HG02973 (cell line): ENCODE measurements around the gene DGCR2.

ENCODE experiments used
- ATAC-seq: cut with Tn5 transposase; IDR thresholded peaks from one replicate; pipeline ENCODE4 v1.9.1; 2021; ENCODE audit warnings: moderate library complexity; ENCODE audit not compliant: unreplicated experiment

The DGCR2 gene

DNA sequence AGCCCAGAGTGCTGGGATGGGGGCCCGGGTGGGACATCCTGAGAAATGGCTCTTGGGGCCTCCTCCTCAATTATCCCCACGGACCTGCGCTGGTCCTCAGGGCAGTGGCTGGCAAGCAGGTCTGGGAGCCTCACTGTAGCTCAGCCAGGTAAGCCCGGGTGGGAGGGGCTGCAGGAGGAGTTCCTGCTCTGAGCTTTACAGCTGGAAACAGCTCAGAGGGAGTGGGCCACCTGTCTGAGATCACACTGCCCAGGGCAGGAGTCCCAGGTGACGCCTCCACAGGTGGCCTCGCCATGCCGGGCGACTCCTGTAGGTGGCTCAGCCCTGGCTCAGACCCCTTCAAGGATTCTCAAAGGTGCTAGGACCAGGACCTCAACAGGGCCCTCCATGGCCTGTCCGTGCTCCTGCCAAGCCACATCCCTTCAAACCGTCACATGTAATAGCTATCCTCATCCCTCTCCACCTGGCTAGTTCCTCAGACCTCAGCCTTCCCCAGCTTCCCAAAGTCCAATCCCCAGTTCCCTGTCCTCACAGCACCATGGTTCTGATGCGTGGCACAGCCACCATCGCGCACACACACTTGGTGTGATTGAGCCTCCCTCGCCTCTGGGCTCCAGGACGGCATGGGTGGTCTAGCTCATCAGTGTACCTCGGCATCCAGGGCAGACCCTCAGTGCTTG is 5.3 kb upstream of the DGCR2 start:
- no peak for ATAC-seq

DNA sequence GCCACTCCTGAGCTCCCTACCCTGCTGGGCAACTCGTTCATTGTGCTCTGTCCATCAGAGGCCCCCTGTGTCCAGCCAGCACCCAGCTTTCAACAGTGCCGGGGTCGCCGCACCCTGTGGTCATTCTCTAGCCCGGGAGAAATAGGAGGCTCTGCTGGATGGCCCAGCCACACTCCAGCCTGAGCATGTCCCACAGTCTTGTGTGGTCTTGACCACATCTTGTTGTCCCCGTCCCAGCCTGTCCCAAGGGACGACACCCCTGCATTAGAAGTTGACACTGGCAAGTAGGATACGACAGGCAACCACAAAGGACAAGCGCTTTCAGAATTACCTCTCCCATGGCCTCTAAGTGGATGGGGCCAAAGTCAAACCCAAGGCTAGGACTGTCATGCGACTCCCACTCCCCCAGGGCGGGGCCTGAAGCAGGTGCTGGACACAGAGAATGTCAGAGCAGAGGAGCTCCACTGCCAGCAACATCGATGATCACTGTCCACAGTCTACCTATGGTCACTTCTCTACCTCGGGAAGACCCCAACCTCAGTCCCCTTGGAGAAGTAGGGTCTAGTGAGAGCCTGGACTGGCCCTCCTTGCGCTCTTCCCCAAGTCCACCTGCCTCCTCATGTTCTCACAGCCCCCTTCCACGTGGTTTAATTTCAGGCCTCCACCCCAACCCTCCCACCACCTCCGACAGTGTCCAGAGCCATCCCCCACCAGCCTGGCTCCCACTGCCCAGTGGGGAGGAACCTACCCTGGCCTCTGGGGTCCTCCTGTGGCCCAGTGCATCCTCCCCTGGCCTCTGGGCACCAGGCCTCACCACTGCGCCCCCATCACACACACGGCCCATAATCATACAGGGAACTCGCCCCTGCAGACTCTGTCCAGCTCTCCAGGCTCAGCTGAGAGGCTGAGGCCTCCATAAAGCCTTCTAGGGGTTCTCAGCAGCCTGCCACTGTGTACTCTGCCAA is 4.4 kb upstream of the DGCR2 start:
- no peak for ATAC-seq

DNA sequence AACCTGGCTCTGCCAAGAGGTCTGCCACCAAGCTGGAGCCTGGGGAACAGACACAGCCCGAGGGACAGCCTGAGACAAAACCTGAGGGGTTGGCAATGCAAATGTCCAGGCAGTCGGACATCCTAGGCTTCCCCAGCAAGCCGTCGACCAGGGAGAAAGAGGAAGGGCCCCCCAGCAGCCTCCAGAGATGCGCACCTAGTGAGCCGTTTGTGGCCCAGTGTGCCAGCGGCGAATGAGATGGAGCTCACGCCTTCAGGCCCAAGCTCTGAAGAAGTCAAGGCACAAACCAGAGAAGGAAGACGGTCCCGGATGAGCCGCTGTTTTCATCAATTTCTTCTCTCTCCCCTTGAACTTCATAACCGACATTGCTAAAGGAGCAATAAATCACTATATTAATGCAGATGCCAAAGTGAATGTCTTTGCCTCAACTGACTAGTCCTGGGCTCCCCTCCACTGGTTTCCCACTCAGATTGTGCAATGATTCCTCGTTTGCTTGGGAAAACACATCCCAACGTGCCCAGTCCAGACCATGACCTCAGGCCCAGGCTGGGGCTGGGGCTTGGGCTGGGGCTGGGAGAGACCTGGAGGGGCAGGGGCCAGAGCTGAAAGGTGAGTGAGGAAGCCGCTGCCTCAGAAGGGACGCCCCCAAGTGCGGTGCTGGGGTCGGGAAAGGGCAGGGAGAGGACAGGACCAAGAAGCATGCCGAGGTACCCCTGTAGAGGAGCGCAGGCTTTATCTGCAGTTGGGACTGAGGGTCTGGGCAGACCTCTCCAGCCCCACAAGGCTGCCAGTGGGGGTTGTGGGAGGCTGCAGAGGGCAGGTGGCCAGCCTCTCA is 3.5 kb upstream of the DGCR2 start:
- ATAC-seq, result no peak

DNA sequence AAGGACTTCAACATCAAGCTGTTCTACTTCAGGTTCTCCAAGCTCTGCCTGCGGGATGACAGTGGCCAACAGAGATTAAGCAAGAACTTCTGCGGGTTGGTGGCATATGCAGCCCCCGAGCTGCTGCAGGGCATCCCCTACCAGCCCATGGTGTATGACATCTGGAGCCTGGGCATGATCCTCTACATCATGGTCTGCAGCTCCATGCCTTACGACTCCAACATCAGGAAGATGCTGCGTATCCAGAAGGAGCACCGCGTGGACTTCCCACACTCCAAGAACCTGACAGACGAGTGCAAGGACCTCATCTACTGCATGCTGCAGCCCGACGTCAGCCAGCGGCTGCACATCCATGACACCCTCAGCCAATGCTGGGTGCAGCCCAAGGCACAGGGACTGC is 2.8 kb upstream of the DGCR2 start:
- ATAC-seq, result no peak

DNA sequence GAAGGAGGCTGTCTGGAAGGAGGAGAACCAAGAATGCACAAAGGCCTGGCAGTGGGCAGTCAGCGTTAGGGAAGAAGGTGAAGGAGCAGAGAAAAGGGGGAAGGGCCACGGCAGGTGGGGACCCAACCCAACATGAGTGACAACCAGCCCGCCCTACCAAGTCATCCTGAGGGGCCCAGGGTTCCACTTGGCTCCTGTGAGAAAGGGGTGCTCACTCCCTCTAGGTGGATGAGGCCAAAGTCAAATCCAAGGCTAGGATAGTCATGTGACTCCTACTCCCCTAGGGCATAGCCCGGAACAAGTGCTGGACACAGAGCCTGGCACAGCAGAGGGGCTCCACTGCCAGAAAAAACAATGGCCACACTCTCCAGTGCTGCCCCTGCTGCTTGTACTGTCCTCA is 2.2 kb upstream of the DGCR2 start:
- no peak for ATAC-seq

DNA sequence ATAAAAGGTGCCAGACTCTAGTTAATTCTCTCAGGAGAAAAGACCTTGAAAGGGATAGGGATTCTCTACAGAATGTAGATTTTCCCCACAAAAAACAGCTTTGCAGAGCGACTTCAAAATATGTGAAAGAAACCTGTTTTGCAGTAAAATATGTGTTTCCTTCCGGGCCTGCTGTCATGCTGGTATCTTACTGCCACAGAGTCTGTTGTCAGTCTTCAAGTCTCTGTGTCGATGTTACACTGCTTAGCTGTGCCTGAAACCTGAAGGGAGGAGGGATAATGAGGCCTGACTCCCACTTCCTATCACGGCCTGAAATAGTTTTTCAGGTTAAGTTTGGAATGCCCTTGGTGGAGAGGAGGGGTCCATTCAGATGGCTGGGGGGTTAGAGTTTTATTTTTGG is 1.7 kb upstream of the DGCR2 start:
- no peak for ATAC-seq

DNA sequence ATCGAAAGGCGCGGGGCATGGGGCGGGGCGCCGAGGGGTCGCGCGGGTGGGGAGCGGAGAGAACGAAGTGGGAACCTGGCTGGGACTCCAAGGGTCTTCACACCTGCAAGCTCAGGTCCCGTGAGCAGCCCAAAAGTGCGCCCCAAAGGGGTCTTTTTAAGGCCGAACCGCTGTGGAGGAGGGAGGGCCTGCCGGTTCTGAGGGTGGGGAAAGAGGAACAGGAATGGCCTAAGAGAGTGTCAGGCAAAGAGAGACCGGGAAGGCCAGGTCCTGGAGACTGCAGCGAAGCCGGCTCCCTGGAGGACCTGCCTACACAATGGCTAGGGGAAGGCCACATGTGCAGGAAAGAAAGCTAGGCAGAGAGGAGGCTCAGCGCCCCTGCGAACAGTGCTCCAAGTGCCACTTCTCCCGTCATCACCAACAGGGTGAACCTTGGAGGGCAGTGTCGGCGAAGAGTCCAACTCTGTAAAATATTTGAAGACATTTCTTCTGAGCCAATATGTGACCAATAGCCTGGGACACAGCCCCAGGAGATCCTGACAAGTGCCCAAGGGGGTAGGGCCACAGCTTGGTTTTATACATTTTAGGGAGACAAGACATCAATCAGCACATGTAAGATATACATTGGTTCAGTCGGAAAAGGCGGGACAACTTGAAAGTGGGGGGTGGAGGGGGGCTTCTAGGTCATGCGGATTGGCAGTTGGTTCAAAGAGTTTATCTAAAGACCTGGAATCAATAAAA is 710 bp upstream of the DGCR2 start:
- ATAC-seq, result no peak

DNA sequence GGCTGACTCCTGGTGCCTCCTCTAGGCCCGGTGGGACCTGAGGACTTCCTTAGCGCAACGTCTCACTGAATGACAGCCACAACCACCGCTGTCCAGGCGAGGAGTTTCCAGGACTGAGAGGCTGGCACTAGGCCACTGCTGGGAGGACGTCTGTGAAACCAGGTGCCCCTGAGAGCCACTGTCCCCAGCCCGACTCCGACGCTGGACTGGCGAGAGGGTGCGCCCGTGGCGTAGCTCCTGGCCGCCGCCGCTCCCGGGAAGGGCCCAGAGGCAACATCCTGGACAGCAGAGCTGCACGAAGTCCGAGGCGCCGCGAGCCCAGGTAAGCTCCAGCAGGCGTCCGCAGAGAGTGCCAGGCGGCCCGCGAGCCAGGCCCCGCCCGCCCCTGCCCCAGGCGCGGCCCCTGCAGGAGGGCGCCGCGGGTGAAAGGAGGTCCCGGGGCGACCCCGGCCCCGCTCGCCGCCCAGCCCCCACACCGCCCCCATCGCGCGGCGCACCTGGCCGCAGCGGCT is 525 bp downstream of the DGCR2 start:
- ATAC-seq, result no peak

DNA sequence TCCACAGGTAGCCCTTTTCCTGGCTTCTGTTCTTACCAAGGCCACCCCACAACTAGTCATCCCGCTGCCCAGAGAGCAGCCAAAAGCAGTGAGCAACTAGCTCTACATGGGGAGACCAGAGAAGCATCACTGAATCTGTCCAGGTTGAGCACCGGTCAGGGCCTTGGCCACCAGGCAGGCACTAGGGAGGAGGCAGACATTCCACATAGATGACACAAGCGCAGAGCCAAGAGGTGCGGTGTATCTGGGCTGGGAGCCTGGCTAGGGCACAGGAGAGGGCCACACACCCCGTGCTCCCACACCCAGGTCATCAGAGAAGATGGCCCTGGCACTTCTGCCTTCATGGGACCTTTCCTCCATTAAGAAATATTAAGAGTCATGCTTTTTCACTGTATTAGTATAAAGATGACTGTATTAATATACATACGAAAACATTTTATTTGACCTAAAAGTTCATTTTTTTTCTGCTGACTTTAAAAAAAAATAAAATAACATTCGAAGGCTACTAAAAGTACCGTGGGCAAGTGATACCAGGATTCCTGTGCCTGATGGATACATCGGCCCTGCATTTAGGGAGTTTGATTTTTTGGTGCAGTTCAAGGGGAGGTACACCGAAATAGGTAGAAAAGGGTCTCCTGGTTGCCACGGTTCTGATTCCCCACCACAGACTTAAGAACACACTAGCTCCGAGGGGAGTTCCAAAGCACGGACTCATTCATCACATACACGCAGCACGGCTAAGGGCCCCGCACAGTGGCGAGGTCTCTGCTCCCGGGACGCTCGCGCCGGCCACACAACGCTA is 1.2 kb downstream of the DGCR2 start:
- no peak for ATAC-seq

DNA sequence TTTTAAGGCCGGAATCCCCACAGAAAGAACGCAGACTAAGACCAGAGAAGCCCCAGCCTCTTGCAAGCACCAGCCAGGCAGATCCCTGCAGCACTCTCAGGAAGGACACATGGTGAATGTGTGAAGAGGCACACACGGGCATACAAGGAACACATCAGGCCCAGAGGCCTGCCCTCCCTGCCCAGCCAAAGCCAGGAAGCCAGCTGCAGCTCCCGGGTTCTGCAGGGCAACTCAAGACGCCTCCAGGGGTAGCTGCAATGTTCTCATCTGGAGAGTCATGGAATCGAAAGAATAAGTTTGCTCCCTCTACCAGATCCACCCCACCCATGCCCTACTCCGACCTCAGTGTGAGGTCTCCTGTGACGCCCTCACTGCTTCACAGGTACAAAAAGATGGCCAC is 2.3 kb downstream of the DGCR2 start:
- ATAC-seq, result no peak

DNA sequence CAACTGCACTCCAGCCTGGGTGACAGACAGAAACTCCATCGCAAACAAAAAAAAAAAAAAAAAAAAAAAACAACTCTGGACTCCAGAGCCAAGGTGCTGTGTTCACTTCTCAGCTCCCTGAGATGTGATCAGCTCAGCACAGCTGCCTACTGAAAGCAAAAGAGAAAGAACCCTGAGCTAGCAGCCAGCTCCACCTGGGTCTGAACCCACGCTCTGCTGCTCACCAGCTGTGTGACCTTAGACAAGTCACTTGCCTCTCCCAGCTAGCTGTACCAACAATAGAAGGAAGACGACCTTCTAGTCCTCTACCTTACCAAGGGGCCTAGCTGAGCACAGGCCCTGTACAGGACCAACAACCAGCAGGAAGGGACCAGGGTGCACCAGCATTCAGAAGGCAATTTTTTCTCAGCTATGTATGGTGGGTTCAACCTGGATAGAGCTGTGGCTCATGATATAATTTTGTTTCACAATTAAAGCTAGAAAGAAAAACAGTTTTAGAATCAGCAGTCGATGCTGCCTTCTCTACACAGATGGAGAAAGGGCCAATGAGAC is 3.8 kb downstream of the DGCR2 start:
- peak; percentile 43 for ATAC-seq

DNA sequence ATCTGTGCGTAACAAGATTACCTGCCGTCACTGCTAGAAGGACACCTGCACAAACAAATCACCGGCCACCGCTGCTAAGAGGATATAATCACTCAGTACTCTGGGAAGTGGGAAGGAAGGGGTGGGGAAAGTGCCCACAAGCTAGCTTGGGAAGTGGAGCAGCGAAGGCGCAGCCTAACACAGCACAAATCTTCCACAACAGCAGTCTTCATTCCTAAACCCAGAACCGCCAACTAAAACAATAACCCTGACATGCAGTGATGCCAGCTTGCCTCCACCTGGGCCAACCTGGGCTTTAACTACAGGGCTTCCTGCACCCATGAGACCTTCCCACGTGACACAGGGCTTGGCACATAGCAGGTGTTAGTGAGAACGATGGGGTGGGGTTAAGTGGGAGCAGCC is 5.1 kb downstream of the DGCR2 start:
- no peak for ATAC-seq

DNA sequence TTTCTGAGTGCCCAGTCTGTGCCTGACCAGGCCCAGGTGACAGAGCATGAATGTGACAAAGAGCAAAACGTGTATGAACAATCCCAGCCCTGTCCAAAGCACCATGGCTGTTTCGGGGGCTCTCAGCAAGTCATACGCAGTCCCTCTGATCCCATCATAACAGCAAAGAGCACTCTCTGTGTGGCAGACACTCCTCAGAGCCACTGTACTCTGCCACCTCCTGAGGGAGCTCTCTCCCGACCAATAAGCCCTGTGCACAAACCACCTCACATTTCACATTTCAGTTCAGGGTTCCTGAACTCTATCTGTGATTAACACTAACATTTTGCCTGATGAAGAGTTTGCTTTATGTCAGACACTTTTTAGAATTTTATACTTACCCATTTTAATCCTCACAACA is 6.6 kb downstream of the DGCR2 start:
- ATAC-seq, result no peak

DNA sequence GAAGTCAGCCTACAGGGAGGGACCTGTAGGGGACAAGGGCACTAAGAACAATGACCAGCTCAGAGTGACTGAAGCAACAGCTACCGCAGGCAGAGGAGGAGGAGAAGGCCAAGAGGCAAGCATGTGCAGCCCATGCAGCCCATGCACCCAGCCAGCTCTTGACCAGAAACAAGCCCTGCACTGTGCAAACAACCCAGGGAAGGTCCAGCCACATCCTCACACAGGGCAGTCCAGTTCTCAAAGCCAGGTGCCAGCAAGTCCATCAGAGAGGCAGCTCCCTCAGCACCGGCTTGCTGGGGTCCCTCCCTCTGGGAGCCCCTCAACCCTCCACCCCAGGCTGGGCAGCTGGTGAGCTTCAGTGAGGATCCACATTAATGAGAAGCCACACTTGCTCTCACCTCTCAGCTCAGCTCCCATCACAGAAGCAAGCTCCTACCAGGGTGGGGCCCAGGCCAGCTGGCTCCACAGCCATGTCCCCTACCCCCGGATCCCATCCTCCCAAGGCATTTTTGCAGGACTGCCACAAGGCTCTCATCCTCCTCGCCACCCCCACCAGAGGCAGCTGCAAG is 7.1 kb downstream of the DGCR2 start:
- no peak for ATAC-seq

DNA sequence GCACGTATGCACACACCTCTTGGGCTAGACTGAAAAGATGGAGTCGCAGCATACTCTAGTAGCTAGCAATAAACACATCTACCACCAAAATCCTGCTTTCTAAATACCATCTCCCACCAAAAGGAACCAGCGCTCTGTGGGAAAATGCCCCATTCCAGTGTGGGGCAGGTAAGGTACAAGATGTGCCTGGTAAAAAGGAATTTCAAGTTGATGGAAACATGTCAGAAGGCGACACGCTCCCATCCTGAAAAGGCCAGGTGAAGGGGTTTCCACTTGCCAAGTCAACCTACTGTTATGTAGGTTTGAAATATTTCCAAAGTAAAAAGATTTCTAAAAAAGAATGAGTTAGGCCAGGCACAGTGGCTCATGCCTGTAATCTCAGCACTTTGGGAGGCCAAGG is 8.8 kb downstream of the DGCR2 start:
- no peak for ATAC-seq

DNA sequence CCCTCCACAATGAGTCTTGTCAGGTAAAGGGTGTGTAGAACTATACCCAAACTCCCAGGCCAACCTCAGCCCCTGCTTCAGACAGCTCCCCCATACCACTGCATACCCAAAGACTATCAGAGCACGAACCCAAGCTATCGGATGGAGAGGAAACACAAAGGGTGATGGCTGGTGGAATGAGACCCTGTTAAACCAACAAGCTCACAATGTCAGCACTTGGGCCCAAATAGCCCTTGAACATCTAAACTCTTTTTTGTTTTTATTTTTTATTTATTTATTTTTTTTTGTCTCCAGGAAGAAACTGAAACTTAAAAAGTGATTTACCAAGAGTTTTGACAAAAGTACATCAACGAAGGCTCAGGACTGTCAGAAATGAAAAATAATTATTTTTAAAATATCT is 10.6 kb downstream of the DGCR2 start:
- ATAC-seq, result no peak

DNA sequence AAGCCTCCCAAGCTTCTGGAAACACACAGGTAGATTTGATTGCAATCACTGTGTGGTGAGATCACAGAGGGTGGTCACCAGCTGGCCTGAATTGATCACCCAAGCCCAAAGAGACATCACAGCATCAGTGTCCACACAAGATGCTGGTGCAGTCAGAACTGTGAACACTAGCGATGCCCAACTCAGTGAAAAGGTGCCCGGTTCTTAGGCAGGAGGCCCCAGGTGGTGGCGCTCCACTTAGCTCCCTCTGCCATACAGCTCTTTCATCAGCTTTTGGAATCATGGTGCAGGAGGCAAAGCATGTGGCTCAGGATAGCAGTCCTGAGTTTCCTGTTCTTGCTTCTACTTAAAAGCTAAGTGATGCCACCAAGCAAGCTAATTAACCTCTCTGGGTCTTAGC is 11.1 kb downstream of the DGCR2 start:
- ATAC-seq, result no peak

DNA sequence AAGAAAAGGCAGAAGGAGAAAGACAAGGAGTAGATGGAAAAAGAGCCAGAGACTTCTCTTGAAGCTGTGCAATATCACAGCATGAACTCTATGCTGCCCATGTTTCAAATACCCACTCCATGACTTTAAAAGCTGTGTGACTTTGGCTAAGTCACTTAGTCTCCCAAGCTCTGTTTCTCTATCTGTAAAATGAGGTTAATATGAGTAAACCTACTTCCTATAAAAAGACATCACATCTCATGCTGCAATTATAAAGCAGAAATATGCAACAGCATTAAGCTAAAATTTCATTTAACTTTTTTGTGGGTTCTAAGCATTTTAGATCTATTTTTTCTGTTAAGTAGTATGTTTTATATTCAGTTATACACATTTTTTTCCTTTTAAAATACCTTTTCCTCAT is 11.6 kb downstream of the DGCR2 start:
- no peak for ATAC-seq

DNA sequence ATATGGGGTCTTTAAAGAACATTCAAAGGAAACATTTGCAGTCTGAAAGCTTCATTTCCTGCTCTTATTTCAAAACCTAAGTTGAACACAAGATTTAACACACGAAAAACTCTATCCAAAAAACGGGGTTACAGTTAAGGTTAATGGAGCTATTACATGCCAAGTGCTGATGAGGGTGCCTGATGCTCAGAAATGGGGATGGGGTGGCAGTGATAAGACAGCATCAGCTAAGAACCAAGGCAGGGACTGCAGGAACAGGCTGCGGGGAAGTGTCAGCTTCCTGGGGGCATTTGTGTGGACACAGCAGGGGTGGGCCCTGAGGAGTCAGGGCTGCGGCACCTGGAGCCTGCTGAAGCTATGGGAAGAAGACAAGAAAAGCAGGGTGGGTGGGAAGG is 12.2 kb downstream of the DGCR2 start:
- no peak for ATAC-seq
